T-helper 2 cell treated with Interferon-gamma antibody and Interleukin-4, amounts not matched to agents 100 ng/mL and 5 ng/mL, for 36 hours (primary cell): ENCODE data around the gene FYCO1. TPM values are rescaled to one million over a fixed set of nuclear protein-coding genes. Genes with fewer than 3 reads are reported as not detected.

Experiments used
- intact Hi-C: fragments of 100-400 bp; cut with micrococcal nuclease; formaldehyde crosslinking; loops from one replicate; pipeline ENCODE4 v1.15.1; 2023
- total RNA-seq: library from RNA; stranded (reverse); gene quantifications from 2 replicates; pipeline ENCODE4 v1.2.3, GENCODE V29; 2022

FYCO1 gene
- total RNA-seq, 1 donor from 2014 or later = 15.7 TPM

GRCh38 chr3:45946307-45946706, 49.3 kb downstream of the FYCO1 start:
- intact Hi-C loops = loop anchor here (10.0 kb wide), 1 partner anchor 258 kb away; the partner anchor contains the start of gene CCR1

- intact Hi-C loops = loop anchor here (5.0 to 10.0 kb wide), 2 partner anchors 47 to 260 kb away; partner anchors contain the start of gene CCR1
Observed at GRCh38 chr3:45944830-45945620, 50.6 kb downstream of the FYCO1 start.

GRCh38 chr3:45943207-45943846, 52.3 kb downstream of the FYCO1 start, which contains the start of gene CXCR6:
Gene CXCR6 (plus strand): TSS chr3:45943464. CDS start chr3:45946482, 3,018 bp downstream.
- intact Hi-C loops = loop anchor here (5.0 to 10.0 kb wide), 2 partner anchors 49 to 261 kb away; partner anchors contain the start of gene CCR1

GRCh38 chr3:45942051-45942825, 53.4 kb downstream of the FYCO1 start:
- intact Hi-C loops = loop anchor here (5.0 to 10.0 kb wide), 2 partner anchors 50 to 263 kb away; partner anchors contain the start of gene CCR1

- intact Hi-C loops = loop anchor here (5.0 to 10.0 kb wide), 2 partner anchors 51 to 264 kb away; partner anchors contain the start of gene CCR1
Observed at GRCh38 chr3:45940781-45941365, 54.8 kb downstream of the FYCO1 start.

- intact Hi-C loops = loop anchor here (5.0 to 10.0 kb wide), 2 partner anchors 52 to 265 kb away; partner anchors contain the start of gene CCR1
Observed at GRCh38 chr3:45940004-45940780, 55.4 kb downstream of the FYCO1 start.

GRCh38 chr3:45939341-45939771, 56.3 kb downstream of the FYCO1 start:
- intact Hi-C loops = no loop called here

- intact Hi-C loops = loop anchor here (1.0 kb wide), 2 partner anchors 140 to 439 kb away; no protein-coding TSS in a partner anchor
Observed at GRCh38 chr3:45938864-45939263, 56.8 kb downstream of the FYCO1 start.

- intact Hi-C loops = loop anchor here (1.0 kb wide), 2 partner anchors 141 to 440 kb away; no protein-coding TSS in a partner anchor
Observed at GRCh38 chr3:45938043-45938435, 57.6 kb downstream of the FYCO1 start.

- intact Hi-C loops = loop anchor here (1.0 kb wide), 2 partner anchors 142 to 441 kb away; no protein-coding TSS in a partner anchor
Observed at GRCh38 chr3:45937206-45938042, 58.2 kb downstream of the FYCO1 start.

GRCh38 chr3:45936261-45936660, 59.4 kb downstream of the FYCO1 start:
- intact Hi-C loops = no loop called here

GRCh38 chr3:45933591-45933990, 62.0 kb downstream of the FYCO1 start:
- intact Hi-C loops = no loop called here

- intact Hi-C loops = no loop called here
Observed at GRCh38 chr3:45932112-45932511, 63.5 kb downstream of the FYCO1 start.

GRCh38 chr3:45931496-45931895, 64.1 kb downstream of the FYCO1 start:
- intact Hi-C loops = no loop called here

GRCh38 chr3:45929042-45929679, 66.5 kb downstream of the FYCO1 start:
- intact Hi-C loops = loop anchor here (1.0 to 5.0 kb wide), 2 partner anchors 168 to 417 kb away; no protein-coding TSS in a partner anchor

- intact Hi-C loops = loop anchor here (5.0 kb wide), 1 partner anchor 416 kb away; no protein-coding TSS in a partner anchor
Observed at GRCh38 chr3:45927881-45928280, 67.7 kb downstream of the FYCO1 start.

- intact Hi-C loops = no loop called here
Observed at GRCh38 chr3:45923755-45924154, 71.9 kb downstream of the FYCO1 start.

- intact Hi-C loops = no loop called here
Observed at GRCh38 chr3:45922950-45923590, 72.6 kb downstream of the FYCO1 start.
